ENCODE results near the gene CDC6.
A peak's percentile ranks its signal among the peaks of the same experiment; 100 is the strongest.

The CDC6 gene

DNA sequence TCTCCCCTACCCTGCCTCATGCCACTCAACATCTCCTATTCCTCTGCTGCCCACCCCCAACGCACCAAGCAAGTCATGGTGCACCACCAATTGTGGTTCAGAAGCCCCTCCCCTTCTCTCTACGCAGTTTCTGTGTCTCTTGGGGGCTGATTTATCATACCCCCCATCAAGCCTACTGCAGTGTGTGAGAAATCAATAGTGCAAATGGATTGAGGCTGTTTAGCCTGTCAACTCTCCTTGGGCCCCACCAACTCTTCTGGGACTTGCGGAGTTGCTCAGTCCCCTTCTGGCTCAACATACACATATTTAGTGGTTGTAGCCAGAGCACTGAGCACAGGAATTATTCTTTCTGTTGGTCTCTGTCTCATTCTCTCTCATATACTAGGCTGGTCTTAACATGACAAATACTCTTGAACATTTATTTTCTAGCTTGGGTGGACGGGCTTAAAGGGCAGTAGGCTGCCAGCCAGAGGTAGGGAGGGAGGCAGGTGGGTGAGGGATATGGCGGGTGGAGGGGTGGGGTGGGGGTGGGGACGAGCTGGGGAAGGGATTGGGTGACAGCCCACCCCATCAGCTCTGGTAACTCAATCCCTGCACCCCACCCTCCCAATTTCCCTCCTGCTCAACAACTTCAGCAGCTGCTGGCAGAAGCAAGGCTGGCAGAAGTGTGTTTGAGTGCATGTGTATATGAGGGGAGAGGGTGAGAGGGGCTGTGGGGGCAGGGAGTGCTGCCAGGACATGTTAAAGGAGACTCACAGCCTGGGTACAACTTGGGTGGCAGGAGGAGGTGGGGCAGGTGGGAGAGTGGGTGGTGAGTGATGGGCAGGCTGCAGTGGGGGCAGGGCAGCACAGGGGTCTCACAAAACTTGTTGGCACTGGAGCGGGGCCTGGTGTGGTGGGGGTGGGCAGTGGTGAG is 26.2 kb downstream of the CDC6 start:
- Histone ChIP-seq H3K4me1 (ENCODE audit: insufficient read depth, low read length, poor library complexity, severe bottlenecking) (peaks cover 88% of the 10 kb centered on the region), H3K9me3 (ENCODE audit: insufficient read depth, low read depth, low read length) (no peaks in the 10 kb centered on the region), H3K36me3 (ENCODE audit: insufficient read depth, low read length) (no peaks in the 10 kb centered on the region), H3F3A (ENCODE audit: low read depth) (peaks cover 5% of the 10 kb centered on the region; the same call in 1 of the 2 replicates), H2AFZ (ENCODE audit: low read length) (no peak overlapping the region), H3K79me2 (ENCODE audit: insufficient read depth, low read length) (peaks cover 18% of the 10 kb centered on the region), H3K9ac (ENCODE audit: low read depth, low read length, poor library complexity, severe bottlenecking) (peak overlapping the region; percentile 76), H3K9me2 (replicated peaks; ENCODE audit: low read depth, low read length) (no peaks in the 10 kb centered on the region), H3K27me3 (ENCODE audit: insufficient read depth, low read length, poor library complexity, severe bottlenecking) (no peaks in the 10 kb centered on the region), H3K4me3 (ENCODE audit: low read length, poor library complexity, severe bottlenecking) (peak overlapping the region; percentile 29), H4K20me1 (ENCODE audit: insufficient read depth, low read length, poor library complexity, severe bottlenecking) (peaks cover 4% of the 10 kb centered on the region), H3K4me2 (ENCODE audit: low read depth, low read length, poor library complexity, severe bottlenecking) (peak overlapping the region; percentile 57)
- TF ChIP-seq EZH2phosphoT487 (IDR thresholded peaks at IDR 0.05; ENCODE audit: borderline replicate concordance) (no peak), CTCF (conservative IDR thresholded peaks at IDR 0.05; ENCODE audit: low read length) (no peak)

DNA sequence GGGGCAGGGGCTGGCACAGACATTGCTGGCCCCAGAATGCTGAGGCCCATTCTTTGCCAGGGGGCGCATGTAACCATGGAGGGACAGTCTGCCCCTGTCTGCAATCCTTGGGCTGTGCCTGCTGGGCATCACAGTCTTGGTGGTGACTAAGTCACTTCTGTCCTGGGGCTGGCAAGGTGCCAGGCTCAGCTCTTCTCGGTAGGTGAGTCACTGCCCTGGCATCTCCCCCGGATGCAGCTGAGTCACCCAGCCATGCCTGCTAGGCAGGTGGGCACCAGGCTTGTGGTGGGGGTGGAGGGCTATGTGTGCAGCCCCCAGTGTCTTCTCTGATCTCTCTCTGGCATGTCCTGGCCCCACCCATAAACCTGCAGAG is 26.9 kb downstream of the CDC6 start:
- peaks cover 88% of the 10 kb centered on the region for H3K4me1 ChIP-seq (ENCODE audit: insufficient read depth, low read length, poor library complexity, severe bottlenecking)
- peak overlapping the region; percentile 76 for H3K9ac ChIP-seq (ENCODE audit: low read depth, low read length, poor library complexity, severe bottlenecking)
- H3K9me3 ChIP-seq (ENCODE audit: insufficient read depth, low read depth, low read length) = no peaks in the 10 kb centered on the region
- H2AFZ ChIP-seq (ENCODE audit: low read length) = no peak overlapping the region
- peak overlapping the region; percentile 47 for H3K4me2 ChIP-seq (ENCODE audit: low read depth, low read length, poor library complexity, severe bottlenecking)
- no peaks in the 10 kb centered on the region for H3K27me3 ChIP-seq (ENCODE audit: insufficient read depth, low read length, poor library complexity, severe bottlenecking)
- TF ChIP-seq EZH2phosphoT487 (IDR thresholded peaks at IDR 0.05; ENCODE audit: borderline replicate concordance) (no peak), CTCF (conservative IDR thresholded peaks at IDR 0.05; ENCODE audit: low read length) (peak; percentile 22)
- peaks cover 5% of the 10 kb centered on the region; the same call in 1 of the 2 replicates for H3F3A ChIP-seq (ENCODE audit: low read depth)
- peaks cover 24% of the 10 kb centered on the region for H3K79me2 ChIP-seq (ENCODE audit: insufficient read depth, low read length)
- no peaks in the 10 kb centered on the region for H3K9me2 ChIP-seq (replicated peaks; ENCODE audit: low read depth, low read length)
- H3K36me3 ChIP-seq (ENCODE audit: insufficient read depth, low read length) = no peaks in the 10 kb centered on the region
- H3K4me3 ChIP-seq (ENCODE audit: low read length, poor library complexity, severe bottlenecking) = peak overlapping the region; percentile 19
- H4K20me1 ChIP-seq (ENCODE audit: insufficient read depth, low read length, poor library complexity, severe bottlenecking) = peaks cover 11% of the 10 kb centered on the region

- peaks cover 5% of the 10 kb centered on the region; the same call in 1 of the 2 replicates for H3F3A ChIP-seq (ENCODE audit: low read depth)
- peaks cover 31% of the 10 kb centered on the region for H3K79me2 ChIP-seq (ENCODE audit: insufficient read depth, low read length)
- H3K36me3 ChIP-seq (ENCODE audit: insufficient read depth, low read length) = no peaks in the 10 kb centered on the region
- H3K4me3 ChIP-seq (ENCODE audit: low read length, poor library complexity, severe bottlenecking) = peak overlapping the region; percentile 51
- no peaks in the 10 kb centered on the region for H3K27me3 ChIP-seq (ENCODE audit: insufficient read depth, low read length, poor library complexity, severe bottlenecking)
- H3K4me1 ChIP-seq (ENCODE audit: insufficient read depth, low read length, poor library complexity, severe bottlenecking) = peaks cover 88% of the 10 kb centered on the region
- peak overlapping the region; percentile 54 for H3K9ac ChIP-seq (ENCODE audit: low read depth, low read length, poor library complexity, severe bottlenecking)
- peak overlapping the region; percentile 78 for H3K4me2 ChIP-seq (ENCODE audit: low read depth, low read length, poor library complexity, severe bottlenecking)
- H3K9me2 ChIP-seq (replicated peaks; ENCODE audit: low read depth, low read length) = no peaks in the 10 kb centered on the region
- TF ChIP-seq CTCF (conservative IDR thresholded peaks at IDR 0.05; ENCODE audit: low read length) = no peak
- no peak for TF ChIP-seq EZH2phosphoT487 (IDR thresholded peaks at IDR 0.05; ENCODE audit: borderline replicate concordance)
- peaks cover 12% of the 10 kb centered on the region for H4K20me1 ChIP-seq (ENCODE audit: insufficient read depth, low read length, poor library complexity, severe bottlenecking)
- H3K9me3 ChIP-seq (ENCODE audit: insufficient read depth, low read depth, low read length) = no peaks in the 10 kb centered on the region
- no peak overlapping the region for H2AFZ ChIP-seq (ENCODE audit: low read length)
Observed at GRCh38 chr17:40315206-40315605, 27.5 kb downstream of the CDC6 start.
